Omental fat pad (tissue), 4 donors: ENCODE data around the gene CPE. TPM values are rescaled to one million over a fixed set of nuclear protein-coding genes. Genes with fewer than 3 reads are reported as not detected.

Experiments
- ATAC-seq: fragments of 150-250 bp; one replicate; pipeline ENCODE4 v1.9.1; 2016; ENCODE audit warnings: mild to moderate bottlenecking, moderate library complexity; ENCODE audit not compliant: low FRiP score
- DNase-seq: peaks from one replicate; pipeline ENCODE4 v3.0.0-alpha.2; 2019; ENCODE audit warnings: low spot score
- total RNA-seq, 4 donors: library from RNA; depleted of rRNA; stranded (reverse); fragments of >200 nt; gene quantifications; one replicate each; pipeline ENCODE4 v1.1.0, GENCODE V29; 2016
- TF ChIP-seq, protein P1 (sequence below), 3 donors: fragments of 450-650 bp; IDR thresholded peaks; one replicate each; pipeline ENCODE4 v1.5.1; 2016 to 2017; ENCODE audit warnings: antibody characterized with exemption in 3 of 3, mild to moderate bottlenecking in 3 of 3, moderate library complexity in 2 of 3

Gene CPE
- total RNA-seq, 4 donors from 2014 or later = 102 to 224 (median 135) TPM

DNA sequence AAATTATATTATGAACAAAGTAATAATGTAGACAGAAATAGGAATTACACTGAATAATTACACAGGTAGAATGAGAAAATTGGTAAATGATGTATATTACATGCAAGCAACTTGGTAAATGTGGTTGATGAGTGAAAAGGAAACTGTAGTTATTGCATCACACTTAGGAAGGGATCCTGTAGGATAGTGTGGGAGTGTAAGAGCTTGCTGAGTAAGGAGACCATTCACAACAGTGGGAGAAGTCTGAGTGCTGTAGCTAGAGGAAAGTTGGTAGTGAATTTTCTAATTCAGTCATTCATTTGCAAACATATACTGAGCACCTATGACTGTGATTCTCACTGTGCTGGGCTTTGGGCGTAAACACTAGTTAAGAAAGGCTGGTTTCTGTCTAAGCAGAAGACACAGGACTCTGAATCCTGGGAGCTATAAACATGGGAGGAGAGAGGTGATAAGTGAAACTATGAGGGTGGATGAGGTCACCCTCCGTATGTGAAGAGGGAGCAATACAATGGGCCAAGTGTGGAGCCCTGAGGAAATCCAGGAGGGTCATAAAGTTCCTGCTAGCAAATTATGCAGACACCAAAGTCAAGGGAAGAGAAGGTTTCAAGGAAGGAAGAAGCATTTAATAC lies 14.2 kb upstream of the CPE start:
- TF ChIP-seq, protein P1, sequence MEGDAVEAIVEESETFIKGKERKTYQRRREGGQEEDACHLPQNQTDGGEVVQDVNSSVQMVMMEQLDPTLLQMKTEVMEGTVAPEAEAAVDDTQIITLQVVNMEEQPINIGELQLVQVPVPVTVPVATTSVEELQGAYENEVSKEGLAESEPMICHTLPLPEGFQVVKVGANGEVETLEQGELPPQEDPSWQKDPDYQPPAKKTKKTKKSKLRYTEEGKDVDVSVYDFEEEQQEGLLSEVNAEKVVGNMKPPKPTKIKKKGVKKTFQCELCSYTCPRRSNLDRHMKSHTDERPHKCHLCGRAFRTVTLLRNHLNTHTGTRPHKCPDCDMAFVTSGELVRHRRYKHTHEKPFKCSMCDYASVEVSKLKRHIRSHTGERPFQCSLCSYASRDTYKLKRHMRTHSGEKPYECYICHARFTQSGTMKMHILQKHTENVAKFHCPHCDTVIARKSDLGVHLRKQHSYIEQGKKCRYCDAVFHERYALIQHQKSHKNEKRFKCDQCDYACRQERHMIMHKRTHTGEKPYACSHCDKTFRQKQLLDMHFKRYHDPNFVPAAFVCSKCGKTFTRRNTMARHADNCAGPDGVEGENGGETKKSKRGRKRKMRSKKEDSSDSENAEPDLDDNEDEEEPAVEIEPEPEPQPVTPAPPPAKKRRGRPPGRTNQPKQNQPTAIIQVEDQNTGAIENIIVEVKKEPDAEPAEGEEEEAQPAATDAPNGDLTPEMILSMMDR (IDR thresholded peaks at IDR 0.05) = no peak
- DNase-seq (no peak), ATAC-seq (peak; percentile 66)

DNA sequence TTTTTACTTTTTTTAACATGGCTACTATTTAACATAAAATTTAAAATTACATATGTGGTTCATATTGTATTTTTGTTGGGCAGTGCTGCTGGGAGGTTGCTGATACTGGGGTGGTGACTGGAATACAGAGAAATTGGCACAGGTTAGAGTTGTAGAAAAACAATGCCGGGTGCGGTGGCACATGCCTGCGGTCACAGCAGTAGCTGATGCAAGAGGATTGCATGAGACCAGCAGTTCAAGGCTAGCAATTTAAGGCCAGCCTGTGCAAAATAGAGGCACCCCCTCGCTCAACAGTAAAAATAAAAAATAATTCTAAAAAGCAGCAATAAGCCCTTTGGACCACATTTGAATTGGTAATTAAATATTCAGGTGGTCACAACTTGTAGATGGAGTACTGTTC lies 11.8 kb upstream of the CPE start:
- no peak for DNase-seq
- no peak for ATAC-seq
- TF ChIP-seq, protein P1 (IDR thresholded peaks at IDR 0.05) = no peak

DNA sequence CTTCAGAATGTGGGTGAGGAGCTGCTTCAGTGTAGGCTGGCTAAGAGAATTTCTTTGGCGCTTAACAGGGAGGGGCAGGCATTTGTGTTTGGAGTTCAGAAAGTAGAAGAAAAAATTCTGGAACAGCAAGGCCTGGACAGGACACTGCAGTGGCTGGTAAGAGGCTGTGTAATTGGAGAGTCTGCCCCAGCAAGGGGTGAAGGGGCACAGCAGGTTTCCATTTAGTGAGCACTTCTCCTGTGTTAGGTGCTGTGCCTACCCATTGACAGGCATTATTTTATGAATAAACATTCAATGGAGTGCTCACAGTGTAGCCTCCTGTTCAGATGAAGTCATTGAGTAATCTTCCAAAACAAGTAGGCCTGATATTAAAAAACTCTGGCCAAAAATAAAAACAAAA lies 10.7 kb upstream of the CPE start:
- DNase-seq = no peak
- TF ChIP-seq, protein P1 (IDR thresholded peaks at IDR 0.05) = no peak
- no peak for ATAC-seq

- TF ChIP-seq, protein P1 (IDR thresholded peaks at IDR 0.05) = no peak
- ATAC-seq = no peak
- no peak for DNase-seq
Measured at GRCh38 chr4:165368567-165368966, 10.2 kb upstream of the CPE start.

- no peak for ATAC-seq
- TF ChIP-seq, protein P1 (IDR thresholded peaks at IDR 0.05) = no peak
- no peak for DNase-seq
Measured at GRCh38 chr4:165369522-165369921, 9.3 kb upstream of the CPE start.

DNA sequence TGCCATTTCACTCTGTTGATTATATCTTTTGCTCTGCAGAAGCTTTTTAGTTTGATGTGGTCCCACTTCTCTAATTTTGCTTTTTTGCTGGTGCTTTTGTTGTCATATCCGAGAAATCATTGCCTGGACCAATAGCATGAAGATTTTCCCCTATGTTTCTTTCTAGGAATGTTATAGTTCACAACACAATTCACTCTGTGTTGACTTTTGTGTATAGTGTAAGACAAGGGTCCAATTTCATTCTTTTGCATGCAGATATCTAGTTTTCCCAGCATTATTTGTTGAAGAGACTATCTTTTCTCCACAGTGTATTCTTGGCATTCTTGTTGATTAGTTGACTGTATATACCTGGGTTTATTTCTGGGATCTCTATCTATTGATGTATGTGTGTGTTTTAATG lies 8.3 kb upstream of the CPE start:
- ATAC-seq (no peak), DNase-seq (no peak)
- TF ChIP-seq, protein P1 (IDR thresholded peaks at IDR 0.05) = no peak

- ATAC-seq (no peak), DNase-seq (no peak)
- TF ChIP-seq, protein P1 (IDR thresholded peaks at IDR 0.05) = no peak
Measured at GRCh38 chr4:165375465-165375864, 3.3 kb upstream of the CPE start.
